AG09309 (cell line): Measurements from ENCODE around the gene CLDN1.
"Not testable (repeated sequence)": the region's sequence is repeated elsewhere in the genome, so short reads cannot be mapped to it uniquely, and the experiment has no call there.

Experiments used
- DNase-seq: peaks from one replicate; pipeline ENCODE4 v3.0.0-alpha.2; 2010; ENCODE audit warnings: low read depth
- H3K4me3 ChIP-seq: 2 replicates; pipeline ENCODE4 v1.5.1; 2011; ENCODE audit warnings: mild to moderate bottlenecking, low read depth, low read length, moderate library complexity; ENCODE audit not compliant: control insufficient read depth
- CTCF ChIP-seq: IDR thresholded peaks from 2 replicates; pipeline ENCODE4 v1.5.1; 2011; ENCODE audit warnings: mild to moderate bottlenecking, low read depth, low read length, inconsistent platforms; ENCODE audit not compliant: insufficient read depth, control insufficient read depth; ENCODE audit errors: missing control alignments

The CLDN1 gene

GRCh38 chr3:190272747-190273146 lies 49.5 kb downstream of the CLDN1 start:
- DNase-seq = no peak
- no peak for TF ChIP-seq CTCF
- no peak overlapping the region for H3K4me3 ChIP-seq

- DNase-seq = no peak
- no peak overlapping the region for H3K4me3 ChIP-seq
- no peak for TF ChIP-seq CTCF
Measured at GRCh38 chr3:190269101-190269500, 53.1 kb downstream of the CLDN1 start.

GRCh38 chr3:190267464-190267863 lies 54.8 kb downstream of the CLDN1 start:
- not testable (repeated sequence) for H3K4me3 ChIP-seq, DNase-seq

- DNase-seq = no peak
- no peak for TF ChIP-seq CTCF
- no peak overlapping the region for H3K4me3 ChIP-seq
Measured at GRCh38 chr3:190266913-190267290, 55.3 kb downstream of the CLDN1 start.

- H3K4me3 ChIP-seq = no peak overlapping the region
- DNase-seq = no peak
- no peak for TF ChIP-seq CTCF
Measured at GRCh38 chr3:190266265-190266912, 55.9 kb downstream of the CLDN1 start.

GRCh38 chr3:190265796-190266195 lies 56.5 kb downstream of the CLDN1 start:
- no peak for TF ChIP-seq CTCF
- H3K4me3 ChIP-seq = no peak overlapping the region
- no peak for DNase-seq

- no peak for DNase-seq
- no peak for TF ChIP-seq CTCF
- no peak overlapping the region for H3K4me3 ChIP-seq
Measured at GRCh38 chr3:190265126-190265525, 57.1 kb downstream of the CLDN1 start.
